Adrenal gland (tissue), 12 donors: ENCODE measurements around the gene MEX3A. TPM values are rescaled to one million over a fixed set of nuclear protein-coding genes. Genes with fewer than 3 reads are reported as not detected.
A peak's percentile ranks its signal among the peaks of the same experiment; 100 is the strongest.

Experiments
- DNase-seq, 7 donors: peaks; one replicate each; pipeline ENCODE4 v3.0.0-alpha.2; 2019 to 2020
- H3K27ac ChIP-seq, 5 donors: fragments of 200-600 bp; sonication (generic) in 4 of 5; 1 replicate in 3 of 5; 2 replicates in 2 of 5; pipeline versions ENCODE4 v1.5.1 to v1.8.0; 2016 to 2020; ENCODE audit warnings: mild to moderate bottlenecking in 1 of 5
- H3K27me3 ChIP-seq: fragments of 200-600 bp; 2 replicates; pipeline ENCODE4 v1.8.0; 2021
- H3K36me3 ChIP-seq, 2 donors: fragments of 200-600 bp; replicated peaks in 1 of 2; 1 replicate in 1 of 2; 2 replicates in 1 of 2; pipeline versions ENCODE4 v1.5.1 to v1.8.0; 2018 to 2022
- H3K4me1 ChIP-seq, 2 donors: fragments of 200-600 bp; replicated peaks in 1 of 2; 1 replicate in 1 of 2; 2 replicates in 1 of 2; pipeline versions ENCODE4 v1.5.1 to v1.8.0; 2018 to 2021
- H3K4me3 ChIP-seq, 4 donors: fragments of 200-600 bp; sonication (generic) in 3 of 4; one replicate each; pipeline ENCODE4 v1.5.1; 2016 to 2018
- H3K9me3 ChIP-seq, 3 donors: fragments of 200-600 bp; sonication (generic) in 1 of 3; replicated peaks in 1 of 3; 1 replicate in 2 of 3; 2 replicates in 1 of 3; pipeline versions ENCODE4 v1.5.1 to v1.8.0; 2016 to 2021
- POLR2A ChIP-seq, 2 donors: fragments of 450-650 bp; IDR thresholded peaks; one replicate each; pipeline ENCODE4 v1.6.1; 2017; ENCODE audit warnings: antibody characterized with exemption in 2 of 2, mild to moderate bottlenecking in 2 of 2, moderate library complexity in 1 of 2
- whole genome bisulfite sequencing, 4 donors: extraction: QIAGEN DNeasy Blood & Tissue Kit in 2 of 4; methylation state at CpG; one replicate each; pipeline versions ENCODE4 v1.1.5 to v1.1.7; 2013 to 2017; 5-methylcytosine and 5-hydroxymethylcytosine counted together
- intact Hi-C, 2 donors: fragments of 100-400 bp; cut with DNase I; formaldehyde crosslinking; loops; one replicate each; pipeline versions ENCODE4 v1.14.1 to v1.15.0; 2022 to 2023
- polyA plus RNA-seq, 3 donors: library from polyadenylated mRNA; stranded (reverse); fragments of 200-250 nt in 2 of 3; fragments of 350-450 nt in 1 of 3; fragmentation: Illumina TruSeq in 1 of 3; extraction: RNeasy Lipid Tissue Mini Kit (QIAGEN cat#74804) in 1 of 3; gene quantifications; one replicate each; pipeline ENCODE4 v1.2.3, GENCODE V29; 2013 to 2014
- total RNA-seq, 9 donors: library from RNA; depleted of rRNA in 4 of 9; stranded (reverse); fragments of >200 nt in 4 of 9; fragments of 120-200 nt in 1 of 9; fragmentation: NEBNext Ultra II Directional in 1 of 9; extraction: Animal tissue kit (Norgen Biotek cat#: 25700) in 1 of 9; gene quantifications; one replicate each; pipeline versions ENCODE4 v1.1.0 to v1.2.4, GENCODE V29; 2013 to 2023
- TF ChIP-seq, protein P1 (sequence below), 6 experiments: fragments of 450-650 bp in 4 of 6; fragments of 200-600 bp in 2 of 6; sonication (generic) in 1 of 6; IDR thresholded peaks; 1 replicate in 5 of 6; 2 replicates in 1 of 6; pipeline versions ENCODE4 v1.5.1 to v1.8.0; 2016 to 2021; ENCODE audit warnings: antibody characterized with exemption in 6 of 6, mild to moderate bottlenecking in 2 of 6, moderate library complexity in 1 of 6
- donor health status: healthy with polysubstance abuse.
- donor health status: Bipolar disorder and iron deficiency.
- donor health status: DM: yes; HTN: yes; CAD: no.
- donor health status: DM: no; HTN: no; CAD: no.
- donor health status: DM: no; HTN: no; CAD: no.
- donor health status: DM: yes; HTN: yes; CAD: no.

Gene MEX3A
- total and polyA plus RNA-seq, 12 donors = 0.09 to 2.4 (median 0.37) TPM

DNA sequence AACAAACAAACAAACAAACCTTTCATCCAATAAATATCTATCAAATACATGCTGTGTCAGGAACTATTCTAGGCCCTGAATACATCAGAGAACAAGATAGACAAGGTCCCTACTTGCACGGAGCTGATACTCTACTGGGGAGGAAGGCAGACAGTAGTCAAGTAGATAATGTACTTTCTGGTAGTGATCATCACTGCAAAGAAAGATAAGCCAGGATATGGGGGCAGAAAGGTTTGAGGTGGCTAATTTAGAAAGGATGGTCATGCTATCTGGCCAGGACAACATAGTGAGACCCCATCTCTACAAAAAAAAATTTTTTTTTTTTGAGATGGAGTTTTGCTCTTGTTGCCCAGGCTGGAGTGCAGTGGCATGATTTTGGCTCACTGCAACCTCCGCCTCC is 9.3 kb upstream of the MEX3A start:
- DNase-seq = no peak
- intact Hi-C loops = loop anchor here in 1 of 2 donors (5.0 kb wide), 1 partner anchor 136 kb away; no protein-coding TSS in a partner anchor
- Histone ChIP-seq H3K27me3 (no peaks in the 10 kb centered on the region), H3K27ac (no peak overlapping the region), H3K4me3 (no peak overlapping the region), H3K9me3 (no peaks in the 10 kb centered on the region), H3K4me1 (peaks cover 3 to 16% of the 10 kb centered on the region in 2 donors), H3K36me3 (no peaks in the 10 kb centered on the region)
- TF ChIP-seq POLR2A (IDR thresholded peaks at IDR 0.05) = no peak
- TF ChIP-seq, protein P1, sequence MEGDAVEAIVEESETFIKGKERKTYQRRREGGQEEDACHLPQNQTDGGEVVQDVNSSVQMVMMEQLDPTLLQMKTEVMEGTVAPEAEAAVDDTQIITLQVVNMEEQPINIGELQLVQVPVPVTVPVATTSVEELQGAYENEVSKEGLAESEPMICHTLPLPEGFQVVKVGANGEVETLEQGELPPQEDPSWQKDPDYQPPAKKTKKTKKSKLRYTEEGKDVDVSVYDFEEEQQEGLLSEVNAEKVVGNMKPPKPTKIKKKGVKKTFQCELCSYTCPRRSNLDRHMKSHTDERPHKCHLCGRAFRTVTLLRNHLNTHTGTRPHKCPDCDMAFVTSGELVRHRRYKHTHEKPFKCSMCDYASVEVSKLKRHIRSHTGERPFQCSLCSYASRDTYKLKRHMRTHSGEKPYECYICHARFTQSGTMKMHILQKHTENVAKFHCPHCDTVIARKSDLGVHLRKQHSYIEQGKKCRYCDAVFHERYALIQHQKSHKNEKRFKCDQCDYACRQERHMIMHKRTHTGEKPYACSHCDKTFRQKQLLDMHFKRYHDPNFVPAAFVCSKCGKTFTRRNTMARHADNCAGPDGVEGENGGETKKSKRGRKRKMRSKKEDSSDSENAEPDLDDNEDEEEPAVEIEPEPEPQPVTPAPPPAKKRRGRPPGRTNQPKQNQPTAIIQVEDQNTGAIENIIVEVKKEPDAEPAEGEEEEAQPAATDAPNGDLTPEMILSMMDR (IDR thresholded peaks at IDR 0.05) = no peak
- WGBS, 4 donors = 60 to 75% (median 66%) methylated on average over 2 of the region's 2 CpGs

DNA sequence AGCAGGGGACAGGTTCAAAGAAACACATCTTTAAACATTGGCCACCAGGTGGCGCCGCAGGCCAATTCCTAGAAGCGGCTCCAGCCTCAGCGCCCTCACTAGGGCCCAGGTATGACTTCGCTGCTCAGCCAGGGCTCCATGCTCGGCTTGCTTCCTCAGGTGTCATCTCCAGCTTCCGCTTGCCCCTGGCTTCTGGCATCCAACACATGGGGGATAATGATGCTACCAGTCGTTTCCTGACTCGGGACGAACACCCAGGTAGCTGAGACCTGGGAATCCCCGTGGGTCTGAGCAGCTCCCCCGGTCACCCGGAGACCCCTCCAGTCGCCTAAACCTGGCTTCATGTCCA is 8.5 kb upstream of the MEX3A start:
- no peaks in the 10 kb centered on the region for H3K27me3 ChIP-seq
- no peak for TF ChIP-seq POLR2A (IDR thresholded peaks at IDR 0.05)
- TF ChIP-seq, protein P1 (IDR thresholded peaks at IDR 0.05) = peak; percentile 78 to 88 (median 84)
- no peaks in the 10 kb centered on the region for H3K36me3 ChIP-seq
- H3K4me1 ChIP-seq = peaks cover 0 to 16% of the 10 kb centered on the region in 2 donors
- H3K9me3 ChIP-seq = no peaks in the 10 kb centered on the region
- H3K4me3 ChIP-seq = no peak overlapping the region
- WGBS, 4 donors = 0 to 38% (median 31%) methylated on average over 2 to 14 of the region's 14 CpGs
- H3K27ac ChIP-seq = peak overlapping the region in 1 of 5 donors; percentile 21
- peak; percentile 77 to 95 (median 88) for DNase-seq
- intact Hi-C loops = loop anchor here in 1 of 2 donors (5.0 kb wide), 1 partner anchor 136 kb away; no protein-coding TSS in a partner anchor

DNA sequence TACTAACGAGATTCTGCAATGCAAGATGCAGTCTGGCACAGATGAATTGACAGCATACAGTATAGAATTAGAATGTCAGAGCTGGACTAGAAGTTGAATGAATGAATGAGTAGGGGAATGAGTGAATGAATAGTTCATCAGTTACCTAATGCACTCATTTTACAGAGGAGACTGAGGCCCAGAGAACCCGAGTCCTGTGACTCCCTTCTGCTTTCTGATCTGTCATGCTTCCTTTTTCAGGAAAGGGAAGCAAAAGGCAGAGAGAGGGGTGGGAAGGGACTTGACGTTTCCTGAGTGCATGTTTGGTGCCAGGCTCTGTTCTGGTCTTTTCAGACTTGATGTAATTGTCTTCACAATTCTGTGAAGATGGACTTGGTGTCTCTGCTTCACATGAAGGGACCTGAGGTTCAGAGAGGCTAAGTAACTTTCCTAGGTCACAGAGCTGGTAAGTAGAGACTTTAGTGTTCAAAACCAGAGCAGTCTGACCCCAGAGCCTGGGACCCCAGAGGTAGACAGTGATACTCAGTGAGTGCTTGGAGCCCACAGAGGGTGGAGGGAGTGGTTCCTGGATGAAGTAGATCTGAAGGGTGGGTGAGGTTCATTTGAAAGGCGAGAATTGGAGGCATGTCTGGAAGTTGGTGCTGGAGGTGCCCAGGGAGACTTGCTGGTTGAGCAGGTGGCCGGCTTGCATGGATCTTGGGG is 8.0 kb upstream of the MEX3A start:
- intact Hi-C loops = loop anchor here in 1 of 2 donors (5.0 kb wide), 1 partner anchor 137 kb away; no protein-coding TSS in a partner anchor
- H3K4me3 ChIP-seq = no peak overlapping the region
- peak in 1 of 7 donors; percentile 33 for DNase-seq
- no peaks in the 10 kb centered on the region for H3K36me3 ChIP-seq
- H3K9me3 ChIP-seq = no peaks in the 10 kb centered on the region
- peak overlapping the region in 2 of 5 donors; percentile 34 to 58 for H3K27ac ChIP-seq
- no peak for TF ChIP-seq POLR2A (IDR thresholded peaks at IDR 0.05)
- TF ChIP-seq, protein P1 (IDR thresholded peaks at IDR 0.05) = no peak
- 29 to 33% (median 32%) methylated on average over 5 of the region's 5 CpGs for WGBS, 4 donors
- H3K4me1 ChIP-seq = peaks cover 0 to 17% of the 10 kb centered on the region in 2 donors
- no peaks in the 10 kb centered on the region for H3K27me3 ChIP-seq

DNA sequence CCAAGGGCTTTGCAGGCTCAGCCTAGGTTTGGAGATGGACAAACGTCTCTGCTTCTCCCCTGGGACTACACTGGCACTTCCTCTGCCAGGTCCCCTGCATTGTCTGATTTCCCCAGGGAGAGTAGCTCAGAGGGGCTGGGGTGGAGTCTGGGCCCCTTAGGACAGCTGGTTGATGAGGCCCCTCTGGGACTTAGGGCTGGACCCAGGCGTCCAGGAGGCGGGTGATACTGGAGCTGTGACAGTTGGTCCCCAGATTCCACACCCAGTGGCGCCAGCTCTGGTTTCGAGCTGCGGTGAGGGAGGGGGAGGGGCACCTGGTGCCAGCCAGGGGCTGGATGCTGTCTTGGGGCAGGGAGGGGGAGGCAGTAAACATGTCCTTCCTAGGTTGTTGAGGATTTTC is 7.4 kb upstream of the MEX3A start:
- WGBS, 4 donors = 10 to 75% (median 61%) methylated on average over 2 to 6 of the region's 6 CpGs
- no peaks in the 10 kb centered on the region for H3K9me3 ChIP-seq
- intact Hi-C loops = loop anchor here in 1 of 2 donors (5.0 kb wide), 1 partner anchor 138 kb away; no protein-coding TSS in a partner anchor
- H3K27me3 ChIP-seq = no peaks in the 10 kb centered on the region
- H3K27ac ChIP-seq = peak overlapping the region in 2 of 5 donors; percentile 34 to 58
- no peak overlapping the region for H3K4me3 ChIP-seq
- DNase-seq = no peak
- TF ChIP-seq POLR2A (IDR thresholded peaks at IDR 0.05) = no peak
- TF ChIP-seq, protein P1 (IDR thresholded peaks at IDR 0.05) = no peak
- no peaks in the 10 kb centered on the region for H3K36me3 ChIP-seq
- H3K4me1 ChIP-seq = peaks cover 0 to 17% of the 10 kb centered on the region in 2 donors
